Urinary bladder (tissue), 4 donors: ENCODE measurements around the gene PEX11B. TPM values are rescaled to one million over a fixed set of nuclear protein-coding genes. Genes with fewer than 3 reads are reported as not detected.

Experiments used
- DNase-seq: peaks from one replicate; pipeline ENCODE4 v3.0.0-alpha.2; 2015; ENCODE audit errors: extremely low spot score
- H3K27ac ChIP-seq: one replicate; pipeline ENCODE4 v1.5.1; 2013; ENCODE audit warnings: low read depth, mild to moderate bottlenecking, moderate library complexity
- H3K36me3 ChIP-seq: one replicate; pipeline ENCODE4 v1.6.1; 2013; ENCODE audit warnings: mild to moderate bottlenecking, moderate library complexity; ENCODE audit not compliant: insufficient read depth
- H3K4me1 ChIP-seq: one replicate; pipeline ENCODE4 v1.6.1; 2013; ENCODE audit warnings: mild to moderate bottlenecking, moderate library complexity; ENCODE audit not compliant: insufficient read depth
- H3K4me3 ChIP-seq: one replicate; pipeline ENCODE4 v1.5.1; 2013; ENCODE audit warnings: low read depth, low read length
- WGBS: extraction: QIAGEN DNeasy Blood & Tissue Kit; methylation state at CpG from one replicate; pipeline ENCODE4 v1.1.7; 2013; 5-methylcytosine and 5-hydroxymethylcytosine counted together
- polyA plus RNA-seq: library from polyadenylated mRNA; stranded (reverse); fragments of 200-250 nt; gene quantifications from one replicate; pipeline ENCODE4 v1.2.3, GENCODE V29; 2013
- total RNA-seq: library from RNA; depleted of rRNA; stranded (reverse); fragments of >200 nt; gene quantifications from one replicate; pipeline ENCODE4 v1.2.3, GENCODE V29; 2014
- donor health status: healthy with polysubstance abuse.
- donor health status: healthy.

The PEX11B gene, protein sequence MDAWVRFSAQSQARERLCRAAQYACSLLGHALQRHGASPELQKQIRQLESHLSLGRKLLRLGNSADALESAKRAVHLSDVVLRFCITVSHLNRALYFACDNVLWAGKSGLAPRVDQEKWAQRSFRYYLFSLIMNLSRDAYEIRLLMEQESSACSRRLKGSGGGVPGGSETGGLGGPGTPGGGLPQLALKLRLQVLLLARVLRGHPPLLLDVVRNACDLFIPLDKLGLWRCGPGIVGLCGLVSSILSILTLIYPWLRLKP
- total RNA-seq (26.4 TPM), polyA plus RNA-seq (29.9 TPM)

- H3K27ac ChIP-seq: peak within 1 kb of the TSS; percentile 64
- WGBS: under 1% methylated on average over 51 of the region's 51 CpGs
- H3K4me3 ChIP-seq: peak within 1 kb of the TSS; percentile 78
- peak; percentile 90 for DNase-seq
- H3K36me3 ChIP-seq: peaks cover 4% of the 10 kb centered on the region
- H3K4me1 ChIP-seq: peaks cover 4% of the 10 kb centered on the region
Measured at GRCh38 chr1:145918144-145918991, at the start of gene PEX11B. PEX11B (minus strand) TSS chr1:145918717; CDS start chr1:145918688, 29 bp downstream.

DNA sequence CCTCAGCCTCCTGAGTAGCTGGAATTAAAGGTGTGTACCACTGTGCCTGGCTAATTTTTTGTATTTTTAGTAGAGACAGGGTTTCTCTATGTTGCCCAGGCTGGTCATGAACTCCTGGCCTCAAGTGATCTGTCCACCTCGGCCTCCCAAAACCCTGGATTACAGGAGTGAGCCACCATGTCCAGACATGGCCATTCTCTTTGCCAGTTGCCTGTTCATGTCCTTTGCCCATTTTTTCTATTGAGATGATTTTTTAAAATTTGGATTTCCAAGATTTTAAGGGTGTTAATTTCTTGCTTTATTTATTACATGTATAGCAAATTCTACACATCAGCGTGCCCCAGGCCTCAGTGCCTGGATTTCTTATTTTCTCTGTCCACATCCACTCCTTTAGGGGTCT is 48.8 kb upstream of the PEX11B start:
- H3K4me3 ChIP-seq: no peak overlapping the region
- 97% methylated on average over 2 of the region's 2 CpGs for WGBS
- no peak overlapping the region for H3K27ac ChIP-seq
- H3K36me3 ChIP-seq: no peaks in the 10 kb centered on the region
- DNase-seq: no peak
- H3K4me1 ChIP-seq: peaks cover 1% of the 10 kb centered on the region

DNA sequence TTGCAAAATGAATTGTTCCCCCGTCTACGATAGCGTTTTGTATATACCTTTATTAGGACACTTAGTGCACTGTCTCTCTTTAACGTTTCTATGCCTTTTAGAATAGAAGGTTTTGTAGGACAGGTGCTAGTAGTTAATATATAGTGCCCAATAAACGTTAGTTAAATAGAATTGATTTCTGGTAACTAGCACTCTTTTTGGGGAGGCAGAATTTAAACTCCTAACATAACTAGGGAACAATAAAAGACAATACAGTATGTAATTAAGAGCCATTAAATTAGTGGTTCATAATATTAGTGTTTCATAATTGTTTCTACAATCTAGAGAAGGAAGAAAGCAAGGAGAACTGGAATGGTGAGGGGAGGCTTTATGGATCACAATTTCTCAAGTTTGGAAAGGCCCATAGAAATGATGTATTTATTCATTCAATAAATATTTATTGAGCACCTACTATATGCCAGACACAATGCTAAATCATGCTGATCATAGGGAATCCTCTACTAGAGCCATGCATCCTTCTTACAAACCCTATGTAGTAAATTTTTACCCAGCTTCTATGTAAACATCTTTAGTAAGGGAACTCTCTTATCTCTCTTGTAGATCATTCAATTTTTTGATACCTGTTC is 46.7 kb upstream of the PEX11B start:
- peak overlapping the region; percentile 61 for H3K4me3 ChIP-seq
- H3K27ac ChIP-seq: no peak overlapping the region
- no peak for DNase-seq
- 2% methylated on average over 5 of the region's 5 CpGs for WGBS
- no peaks in the 10 kb centered on the region for H3K36me3 ChIP-seq
- H3K4me1 ChIP-seq: peaks cover 1% of the 10 kb centered on the region

GRCh38 chr1:145964328-145965118 is 46.0 kb upstream of the PEX11B start, which contains the start of the genes ANKRD34A and POLR3GL:
ANKRD34A (minus strand) TSS chr1:145964575; CDS start chr1:145961759, 2,816 bp downstream.
POLR3GL (plus strand) TSS chr1:145964690; CDS start chr1:145974866, 10,176 bp downstream.
- H3K4me1 ChIP-seq: peaks cover 1% of the 10 kb centered on the region
- 1% methylated on average over 37 of the region's 37 CpGs for WGBS
- DNase-seq: peak; percentile 92
- peak within 1 kb of the TSS; percentile 61 for H3K4me3 ChIP-seq
- H3K27ac ChIP-seq: peak within 1 kb of the TSS; percentile 75
- no peaks in the 10 kb centered on the region for H3K36me3 ChIP-seq

DNA sequence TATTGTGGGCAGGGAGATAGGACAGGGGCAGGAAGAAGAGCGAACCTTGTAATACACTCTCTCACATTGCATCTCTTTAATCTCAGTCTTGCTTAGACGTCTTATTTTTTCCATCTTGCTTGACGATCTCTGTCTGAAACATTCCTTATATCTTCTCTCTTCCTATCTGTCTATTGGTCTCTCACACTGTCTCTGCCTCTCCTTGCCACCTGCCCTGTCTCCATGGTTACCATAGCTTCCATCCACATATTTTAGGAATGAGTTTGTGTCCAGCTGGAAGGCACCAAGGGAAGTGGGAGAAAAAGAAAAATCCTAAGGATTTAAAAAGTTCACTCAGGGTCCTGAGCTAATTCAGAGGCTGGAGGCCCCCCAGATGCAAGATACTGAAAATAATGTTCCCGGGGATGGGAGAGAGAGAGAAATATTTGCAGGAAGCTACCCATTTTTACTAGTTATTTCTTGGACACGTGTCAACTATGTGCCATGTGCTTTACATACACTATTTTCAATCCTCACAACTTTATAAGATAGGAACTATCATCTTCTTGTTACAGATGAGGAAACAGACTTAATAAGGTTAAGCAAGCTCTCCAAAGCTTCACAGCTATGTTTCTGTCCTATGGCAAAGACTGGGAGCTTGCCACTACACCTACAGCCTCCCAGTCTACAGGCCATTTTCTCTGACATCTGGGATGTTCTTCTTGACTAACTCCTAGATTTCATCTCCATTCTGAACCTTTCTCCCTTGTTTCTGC is 44.9 kb upstream of the PEX11B start:
- peak overlapping the region; percentile 33 for H3K27ac ChIP-seq
- DNase-seq: no peak
- H3K4me3 ChIP-seq: peak overlapping the region; percentile 61
- 16% methylated on average over 5 of the region's 5 CpGs for WGBS
- H3K4me1 ChIP-seq: peaks cover 1% of the 10 kb centered on the region
- no peaks in the 10 kb centered on the region for H3K36me3 ChIP-seq

GRCh38 chr1:145962157-145963102 is 43.9 kb upstream of the PEX11B start:
- 3% methylated on average over 33 of the region's 36 CpGs for WGBS
- Histone ChIP-seq H3K4me1 (peaks cover 1% of the 10 kb centered on the region), H3K27ac (peak overlapping the region; percentile 28)

GRCh38 chr1:145961425-145962156 is 43.1 kb upstream of the PEX11B start:
- H3K27ac ChIP-seq: peak overlapping the region; percentile 28
- peaks cover 1% of the 10 kb centered on the region for H3K4me1 ChIP-seq
- no peak for DNase-seq
- WGBS: under 1% methylated on average over 57 of the region's 57 CpGs
- H3K4me3 ChIP-seq: peak overlapping the region; percentile 50
- no peaks in the 10 kb centered on the region for H3K36me3 ChIP-seq

More at GRCh38 chr1:145962157-145963102, 43.9 kb upstream of the PEX11B start:
- H3K36me3 ChIP-seq: no peaks in the 10 kb centered on the region
- no peak for DNase-seq
- H3K4me3 ChIP-seq: peak overlapping the region; percentile 50

GRCh38 chr1:145961109-145961424 is 42.5 kb upstream of the PEX11B start:
- under 1% methylated on average over 22 of the region's 22 CpGs for WGBS

DNA sequence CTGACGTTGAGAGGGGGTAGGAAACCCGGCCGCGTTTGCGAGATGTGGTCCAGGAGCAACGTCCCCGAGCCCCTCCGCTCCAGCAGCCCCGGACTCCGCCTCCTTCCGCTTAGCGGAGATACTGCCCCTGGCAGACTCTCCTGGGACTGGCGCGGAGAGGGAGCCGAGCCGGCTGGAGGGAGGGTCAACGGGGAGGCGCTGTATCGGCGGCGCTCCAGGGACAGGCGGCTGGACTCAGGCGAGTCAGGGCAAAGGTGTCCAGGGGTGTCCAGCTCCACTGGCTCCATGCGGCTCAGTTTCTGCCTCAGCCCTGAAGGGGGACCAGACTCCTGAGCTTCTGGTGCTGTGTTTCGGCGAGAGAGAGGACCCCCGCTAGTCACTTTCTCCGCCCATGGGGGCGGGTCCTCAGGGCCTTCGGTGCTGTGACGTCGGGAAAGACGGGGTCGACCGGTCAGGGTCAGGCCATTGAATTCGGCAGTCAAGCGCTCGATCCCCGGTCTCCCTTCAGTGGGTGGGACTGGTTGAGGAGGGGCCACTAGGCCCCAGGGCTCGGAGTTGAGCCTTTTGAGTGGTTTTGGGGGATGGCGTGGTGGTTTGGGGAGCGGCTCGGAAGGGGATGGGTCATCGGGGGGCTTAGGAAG is 42.1 kb upstream of the PEX11B start:
- peak overlapping the region; percentile 88 for H3K27ac ChIP-seq
- H3K4me3 ChIP-seq: peak overlapping the region; percentile 50
- peaks cover 1% of the 10 kb centered on the region for H3K4me1 ChIP-seq
- no peaks in the 10 kb centered on the region for H3K36me3 ChIP-seq
- DNase-seq: no peak
- WGBS: under 1% methylated on average over 44 of the region's 44 CpGs

More at GRCh38 chr1:145961109-145961424, 42.5 kb upstream of the PEX11B start:
- DNase-seq: no peak
- H3K27ac ChIP-seq: peak overlapping the region; percentile 88
- H3K4me3 ChIP-seq: peak overlapping the region; percentile 50
- H3K36me3 ChIP-seq: no peaks in the 10 kb centered on the region
- peaks cover 1% of the 10 kb centered on the region for H3K4me1 ChIP-seq

GRCh38 chr1:145959957-145960467 is 41.5 kb upstream of the PEX11B start:
- 8% methylated on average over 12 of the region's 12 CpGs for WGBS
- peak overlapping the region; percentile 88 for H3K27ac ChIP-seq
- no peaks in the 10 kb centered on the region for H3K36me3 ChIP-seq
- H3K4me1 ChIP-seq: peaks cover 1% of the 10 kb centered on the region
- no peak for DNase-seq
- H3K4me3 ChIP-seq: peak overlapping the region; percentile 50

DNA sequence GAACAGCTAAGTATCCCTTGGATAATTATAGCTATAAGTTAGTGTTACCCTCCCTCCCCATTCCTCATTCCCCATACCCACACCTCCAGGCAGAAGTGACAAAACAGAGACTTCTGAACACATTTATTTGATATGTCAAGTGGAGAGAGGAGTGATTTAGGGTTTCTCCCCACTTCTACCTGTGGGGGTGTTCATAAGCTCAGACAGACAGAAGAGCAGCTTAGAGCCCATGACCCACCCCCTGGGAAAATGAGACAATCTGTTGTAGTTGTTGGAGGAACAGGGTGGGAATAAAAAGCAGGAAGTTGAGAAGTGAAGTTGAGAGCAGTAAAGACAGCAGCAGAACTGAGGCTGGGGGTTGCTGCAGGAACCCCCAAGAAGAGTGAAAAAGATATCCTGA is 40.8 kb upstream of the PEX11B start:
- Histone ChIP-seq H3K27ac (no peak overlapping the region), H3K4me3 (no peak overlapping the region), H3K36me3 (no peaks in the 10 kb centered on the region), H3K4me1 (peaks cover 1% of the 10 kb centered on the region)
- no peak for DNase-seq
